ENCODE results near the gene ASB10.

The ASB10 gene

GRCh38 chr7:151210087-151210854 lies 23.2 kb upstream of the ASB10 start, which contains the start of gene H2BK1:
TSS of gene H2BK1 (minus strand) at chr7:151210488. CDS start at chr7:151210318, 170 bp downstream.
- DNase-seq: no peak

- DNase-seq: no peak
These were observed 22.5 kb upstream of the ASB10 start for GRCh38 chr7:151209588-151209987.

GRCh38 chr7:151208253-151208862 lies 21.3 kb upstream of the ASB10 start:
- no peak for DNase-seq

DNA sequence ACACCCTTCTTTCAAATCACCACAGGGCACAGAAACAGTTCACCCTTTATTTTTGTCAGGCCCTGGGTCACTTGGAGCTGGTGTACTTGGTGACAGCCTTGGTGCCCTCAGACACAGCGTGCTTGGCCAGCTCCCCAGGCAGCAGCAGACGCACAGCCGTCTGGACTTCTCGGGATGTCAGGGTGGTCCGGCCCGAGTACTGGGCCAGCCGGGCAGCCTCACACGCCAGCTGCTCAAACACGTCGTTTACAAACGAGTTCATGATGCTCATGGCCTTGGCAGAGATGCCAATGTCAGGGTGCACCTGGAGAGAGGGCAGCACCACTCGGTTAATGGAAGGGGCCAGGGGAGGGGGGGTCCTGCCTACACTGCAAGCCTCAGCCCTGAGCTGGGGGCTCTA lies 20.8 kb upstream of the ASB10 start:
- no peak for DNase-seq

DNA sequence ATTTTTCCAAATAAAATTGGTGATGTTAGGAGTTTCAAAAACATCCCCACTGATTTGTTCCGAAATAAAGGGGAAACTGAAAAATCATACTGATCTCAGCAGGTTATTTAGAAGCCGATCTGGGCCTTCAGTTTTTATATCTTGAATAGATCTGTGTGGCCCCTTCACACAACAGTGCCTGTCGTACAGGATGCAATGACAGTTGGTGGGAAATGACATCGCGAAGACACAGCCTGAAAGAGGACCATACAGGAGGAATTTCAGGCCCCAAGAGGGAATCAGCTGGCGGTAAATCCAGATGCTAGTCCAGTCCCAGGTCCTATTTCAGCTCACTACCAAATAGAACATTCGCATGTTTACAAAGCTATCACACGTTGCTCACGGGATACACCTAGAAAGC lies 20.3 kb upstream of the ASB10 start:
- peak in 1 of 2 donors; percentile 17 for DNase-seq

DNA sequence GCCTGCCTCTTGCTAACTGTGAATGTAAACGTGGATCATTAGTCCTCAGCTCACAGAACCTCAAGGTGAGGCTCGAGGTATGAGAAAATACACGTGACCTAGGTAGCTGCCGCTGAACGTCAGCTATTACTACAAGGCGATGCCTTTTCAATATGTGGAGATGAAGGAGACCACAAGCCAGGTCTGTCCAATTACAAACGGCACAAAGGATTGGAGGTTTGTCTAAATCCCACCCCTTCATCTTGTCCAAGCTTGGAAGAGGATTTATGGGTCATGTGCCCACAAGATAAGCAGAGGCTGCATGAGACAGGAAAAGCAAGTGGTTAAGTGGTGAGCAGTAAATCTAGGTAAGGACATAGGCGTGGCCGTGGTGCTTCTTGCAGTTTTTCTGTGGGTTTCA lies 19.9 kb upstream of the ASB10 start:
- DNase-seq: peak; percentile 22 to 67

- DNase-seq: no peak
These were observed 18.7 kb upstream of the ASB10 start for GRCh38 chr7:151205730-151206129.

- DNase-seq: peak in 1 of 2 donors; percentile 10
These were observed 17.5 kb upstream of the ASB10 start for GRCh38 chr7:151204383-151205032.

- no peak for DNase-seq
These were observed 15.8 kb upstream of the ASB10 start for GRCh38 chr7:151202836-151203235.

DNA sequence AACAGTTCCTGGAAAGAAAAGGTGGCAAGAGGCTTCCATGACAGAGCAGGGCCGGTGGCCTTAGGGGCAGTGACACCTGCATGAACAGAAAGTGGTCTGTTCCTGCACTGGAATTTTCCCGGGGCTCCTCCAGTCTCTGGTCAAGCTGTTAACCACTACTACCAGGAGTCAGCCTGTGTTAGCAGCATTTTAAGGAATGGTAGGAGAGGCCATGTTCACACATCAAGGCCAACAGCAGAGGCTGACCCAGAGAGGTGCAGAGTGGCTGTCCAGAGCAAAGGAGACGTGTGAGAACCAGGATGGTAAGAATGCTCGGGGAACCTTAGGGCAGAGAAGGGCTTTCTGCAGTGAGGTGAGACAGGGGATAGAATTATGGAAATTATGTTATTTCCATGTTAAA lies 14.7 kb upstream of the ASB10 start:
- no peak for DNase-seq

- DNase-seq: no peak
These were observed 14.3 kb upstream of the ASB10 start for GRCh38 chr7:151201344-151201743.

DNA sequence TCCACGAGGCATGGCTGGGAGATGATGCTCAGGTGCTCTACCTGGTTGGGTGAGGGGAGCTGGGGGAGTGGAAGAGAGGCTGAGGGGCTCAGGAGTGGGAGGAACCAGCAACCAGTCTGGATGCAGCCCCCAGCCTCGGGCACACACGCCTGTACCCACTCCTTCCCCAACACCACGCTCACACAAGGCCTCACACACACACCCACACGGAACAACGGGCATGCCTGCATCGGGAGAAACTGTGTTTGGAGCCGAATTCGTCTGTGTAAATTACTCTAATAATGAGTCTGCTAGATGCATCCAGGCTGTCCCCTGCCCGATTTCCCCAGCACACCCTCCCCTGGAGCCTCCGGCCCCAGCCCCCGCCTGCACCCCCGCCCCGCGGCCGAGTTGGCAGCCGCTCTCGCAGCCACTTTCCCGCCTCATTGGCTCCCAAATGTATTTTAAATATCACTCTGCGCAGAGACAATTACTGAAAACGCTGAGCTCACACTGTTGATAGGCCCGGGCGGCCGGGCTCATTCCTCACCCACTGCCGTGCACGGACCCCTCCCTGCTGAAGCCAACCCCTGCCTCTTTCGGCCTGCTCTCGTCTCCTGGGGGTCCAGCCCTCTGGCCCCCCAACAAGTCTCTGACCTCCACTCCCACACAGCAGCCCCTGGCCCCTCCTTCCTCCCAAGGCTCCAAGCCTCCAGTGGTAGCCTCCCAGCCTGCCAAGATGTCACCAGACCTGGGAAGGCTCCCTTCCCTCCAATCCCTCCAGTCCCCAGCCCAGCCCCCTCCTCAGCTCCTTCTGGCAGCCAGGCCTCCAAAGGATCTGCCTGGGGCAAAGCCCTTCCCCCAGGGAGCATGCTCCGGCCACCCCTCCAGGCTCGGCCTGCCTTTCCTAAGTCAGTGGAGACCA lies 12.1 kb upstream of the ASB10 start:
- no peak for DNase-seq

DNA sequence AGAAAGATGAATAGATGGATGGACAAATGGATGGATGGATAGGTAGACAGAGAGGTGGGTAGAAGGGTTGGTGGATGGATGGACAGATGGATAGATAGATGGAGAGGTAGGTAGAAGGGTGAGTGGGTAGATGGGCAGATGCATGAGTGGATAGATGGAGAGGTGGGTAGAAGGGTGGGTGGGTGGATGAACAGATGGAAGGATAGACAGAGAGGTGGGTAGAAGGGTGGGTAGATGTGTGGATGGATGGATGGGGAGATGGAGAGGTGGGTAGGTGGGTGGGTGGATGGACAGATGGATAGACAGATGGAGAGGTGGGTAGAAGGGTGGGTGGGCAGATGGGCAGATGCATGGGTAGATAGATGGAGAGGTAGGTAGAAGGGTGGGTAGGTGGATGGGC lies 10.9 kb upstream of the ASB10 start:
- no peak for DNase-seq

- peak in 1 of 2 donors; percentile 10 for DNase-seq
These were observed 8.8 kb upstream of the ASB10 start for GRCh38 chr7:151195616-151196450.

DNA sequence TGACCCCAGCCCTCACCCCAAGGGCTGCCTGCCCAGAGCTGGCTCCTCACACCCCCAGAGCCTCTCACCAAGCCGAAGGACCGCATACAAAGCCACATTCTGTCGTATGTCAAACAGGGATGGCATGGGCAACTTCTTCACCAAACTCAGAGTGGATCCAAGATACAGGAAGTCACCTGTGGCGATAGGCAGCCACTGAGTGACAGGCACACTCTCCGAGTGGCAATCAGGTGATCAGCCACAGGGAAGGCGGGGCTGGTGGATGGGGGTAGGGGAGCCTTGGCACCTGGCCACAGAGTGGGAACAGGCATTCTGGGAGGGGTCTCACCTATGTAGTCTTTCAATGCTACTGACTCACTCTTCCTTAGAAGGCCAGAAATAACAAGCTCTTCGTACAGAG lies 7.1 kb upstream of the ASB10 start:
- no peak for DNase-seq

DNA sequence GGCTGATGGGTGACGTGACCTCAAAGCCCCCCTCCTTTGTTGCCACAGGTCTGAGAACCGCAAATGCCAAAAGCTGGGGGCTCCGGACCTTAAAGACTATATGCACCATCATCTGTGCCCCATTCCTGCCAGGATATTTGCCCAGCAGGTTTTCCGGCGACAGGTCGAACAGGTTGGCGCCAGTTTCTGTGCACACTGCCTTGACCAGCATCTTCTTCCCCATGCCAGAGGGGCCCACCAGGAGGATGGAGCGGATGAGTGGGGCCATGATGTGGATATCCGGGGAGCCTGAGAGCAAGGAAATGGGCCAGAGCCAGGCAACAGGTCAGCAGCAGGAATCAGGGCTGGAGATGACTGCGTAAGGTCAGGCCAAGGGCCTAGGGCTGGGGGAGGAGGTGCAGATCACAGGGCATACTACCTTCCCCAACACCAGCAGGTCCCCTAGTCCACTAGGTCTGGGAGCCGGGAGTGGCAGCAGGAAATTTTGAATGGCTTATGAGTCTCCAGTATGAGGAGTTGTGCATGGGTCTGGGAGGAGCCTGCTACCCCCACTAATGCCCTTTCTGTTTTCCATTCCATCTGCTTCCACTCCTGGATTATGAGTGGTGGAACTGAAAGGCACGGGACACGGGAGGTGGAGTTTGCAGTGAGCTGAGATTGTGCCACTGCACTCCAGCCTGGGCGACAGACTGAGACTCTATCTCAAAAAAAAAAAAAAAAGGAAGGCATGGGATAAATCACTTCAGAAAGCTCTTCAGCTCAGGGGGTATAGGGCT lies 6.3 kb upstream of the ASB10 start:
- no peak for DNase-seq

- no peak for DNase-seq
These were observed 5.0 kb upstream of the ASB10 start for GRCh38 chr7:151192002-151192539.

DNA sequence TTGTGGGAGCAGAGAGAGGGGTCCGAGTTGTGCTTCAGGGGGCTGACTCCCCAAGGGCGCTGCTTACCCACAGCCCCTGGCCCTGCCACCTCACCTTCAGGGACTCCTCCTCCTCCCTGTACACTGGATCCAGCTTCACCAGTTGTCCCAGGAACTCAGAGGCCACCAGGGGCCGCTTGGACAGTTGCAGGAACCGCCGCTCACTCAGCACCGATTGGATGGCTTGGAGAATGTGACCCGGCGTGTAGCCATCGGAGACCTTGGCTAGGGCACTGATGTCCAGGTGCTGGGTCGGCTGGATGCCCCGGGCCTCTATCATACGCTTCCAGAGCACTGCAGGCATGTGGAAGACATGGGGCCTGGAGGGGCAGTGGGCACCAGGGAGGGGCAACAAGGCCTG lies 4.5 kb upstream of the ASB10 start:
- DNase-seq: no peak

GRCh38 chr7:151189038-151189437 lies 2.0 kb upstream of the ASB10 start:
- no peak for DNase-seq

GRCh38 chr7:151188252-151188542 lies 1.1 kb upstream of the ASB10 start:
- no peak for DNase-seq
